Loucy (cell line): ENCODE data around the gene ALG8.

Source experiments
- EZH2phosphoT487 ChIP-seq: fragments of 200-600 bp; IDR thresholded peaks from 2 replicates; pipeline ENCODE4 v1.6.1; 2018; ENCODE audit warnings: antibody characterized with exemption, mild to moderate bottlenecking, moderate library complexity, borderline replicate concordance
- TF ChIP-seq, protein P1 (sequence below): fragments of 200-600 bp; sonication (generic); conservative IDR thresholded peaks from 2 replicates; pipeline ENCODE4 v1.5.1; 2014; ENCODE audit warnings: mild to moderate bottlenecking, antibody characterized with exemption, low read length

DNA sequence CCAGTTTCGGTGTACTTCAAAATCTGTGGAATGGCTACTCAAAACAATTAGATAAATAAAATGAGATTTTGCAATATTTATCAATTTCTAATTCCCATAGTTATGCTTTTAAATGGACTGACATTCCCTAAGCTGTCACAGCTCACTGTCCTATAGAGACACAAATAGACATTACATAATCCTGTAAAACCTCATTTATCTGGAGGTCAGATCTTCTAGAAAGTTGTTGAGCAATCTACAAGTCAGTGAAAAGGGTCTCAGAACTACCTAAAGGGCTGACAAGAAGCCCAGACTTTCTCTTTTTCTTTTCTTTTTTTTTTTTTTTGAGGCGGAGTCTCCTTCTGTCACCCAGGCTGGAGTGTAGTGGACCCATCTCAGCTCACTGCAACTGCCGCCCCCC lies 12.0 kb downstream of the ALG8 start:
- TF ChIP-seq, protein P1, sequence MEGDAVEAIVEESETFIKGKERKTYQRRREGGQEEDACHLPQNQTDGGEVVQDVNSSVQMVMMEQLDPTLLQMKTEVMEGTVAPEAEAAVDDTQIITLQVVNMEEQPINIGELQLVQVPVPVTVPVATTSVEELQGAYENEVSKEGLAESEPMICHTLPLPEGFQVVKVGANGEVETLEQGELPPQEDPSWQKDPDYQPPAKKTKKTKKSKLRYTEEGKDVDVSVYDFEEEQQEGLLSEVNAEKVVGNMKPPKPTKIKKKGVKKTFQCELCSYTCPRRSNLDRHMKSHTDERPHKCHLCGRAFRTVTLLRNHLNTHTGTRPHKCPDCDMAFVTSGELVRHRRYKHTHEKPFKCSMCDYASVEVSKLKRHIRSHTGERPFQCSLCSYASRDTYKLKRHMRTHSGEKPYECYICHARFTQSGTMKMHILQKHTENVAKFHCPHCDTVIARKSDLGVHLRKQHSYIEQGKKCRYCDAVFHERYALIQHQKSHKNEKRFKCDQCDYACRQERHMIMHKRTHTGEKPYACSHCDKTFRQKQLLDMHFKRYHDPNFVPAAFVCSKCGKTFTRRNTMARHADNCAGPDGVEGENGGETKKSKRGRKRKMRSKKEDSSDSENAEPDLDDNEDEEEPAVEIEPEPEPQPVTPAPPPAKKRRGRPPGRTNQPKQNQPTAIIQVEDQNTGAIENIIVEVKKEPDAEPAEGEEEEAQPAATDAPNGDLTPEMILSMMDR, result no peak
- TF ChIP-seq EZH2phosphoT487, result no peak
